ENCODE data around the gene TMEM79. TPM values are rescaled to one million over a fixed set of nuclear protein-coding genes. Genes with fewer than 3 reads are reported as not detected.

The TMEM79 gene
- total and polyA plus RNA-seq, 10 donors: 2.6 to 6.8 (median 4.5) TPM

DNA sequence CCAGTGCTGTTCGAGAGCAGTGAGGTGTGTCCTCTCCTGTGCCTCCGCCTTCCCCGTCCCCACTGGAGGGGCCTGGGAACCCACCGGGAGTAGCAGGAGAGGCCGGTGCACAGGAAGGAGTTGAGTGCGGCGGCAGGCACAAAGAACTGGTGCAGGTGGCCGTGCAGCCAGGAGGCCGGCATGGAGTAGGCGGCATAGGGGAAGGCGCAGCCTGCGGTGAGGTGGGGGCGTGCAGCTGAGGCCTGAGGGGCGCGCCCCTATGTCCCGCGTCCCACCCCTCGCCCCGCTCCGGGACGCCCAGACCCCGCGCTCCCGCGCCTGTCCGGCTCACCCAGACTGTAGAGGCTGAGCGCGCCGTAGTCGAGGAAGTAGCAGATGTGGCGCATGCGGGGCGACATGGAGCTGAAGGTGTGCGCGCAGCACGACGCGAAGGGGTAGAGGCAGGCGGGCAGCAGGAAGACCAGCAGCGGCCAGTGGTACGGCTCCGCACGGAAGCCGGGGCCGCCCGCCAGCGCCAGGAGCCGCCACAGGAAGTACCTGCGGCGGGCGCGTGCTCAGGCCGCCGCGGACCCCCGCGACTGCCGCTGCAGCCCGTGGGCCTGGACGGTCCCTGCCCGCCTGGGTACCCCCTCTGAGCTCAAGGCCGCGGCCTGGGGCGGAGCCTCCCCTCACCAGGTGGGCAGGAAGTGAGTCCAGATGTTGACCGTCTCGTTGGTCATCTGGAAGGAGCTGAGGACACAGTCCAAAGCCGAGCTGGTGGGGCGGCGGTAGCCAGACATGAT, 38.5 kb upstream of the TMEM79 start:
- intact Hi-C loops (cut with DNase I; ENCODE audit: low total_unique reads): no loop called here
- H3K27ac ChIP-seq: peak overlapping the region in 2 of 8 donors; percentile 19 to 50
- peaks cover 0 to 30% (median 12%) of the 10 kb centered on the region in 7 donors for H3K27me3 ChIP-seq (replicated peaks in 1 of 7)
- H3K4me3 ChIP-seq: peak overlapping the region; percentile 20 to 68 (median 36)
- peaks cover 11 to 32% (median 17%) of the 10 kb centered on the region in 6 donors for H3K4me1 ChIP-seq
- peak; percentile 84 for DNase-seq
- no peaks in the 10 kb centered on the region for H3K9me3 ChIP-seq
- H3K36me3 ChIP-seq: peaks cover 0 to 44% (median 25%) of the 10 kb centered on the region in 6 donors
- 4 to 9% (median 4%) methylated on average over 37 to 69 of the region's 69 CpGs for WGBS, 5 donors
- no peak for TF ChIP-seq CTCF (IDR thresholded peaks at IDR 0.05 in 8 of 11, conservative IDR thresholded peaks at IDR 0.05 in 3 of 11)
- peak; percentile 42 to 80 (median 56) for TF ChIP-seq POLR2AphosphoS5 (IDR thresholded peaks at IDR 0.05)
- TF ChIP-seq POLR2A (IDR thresholded peaks at IDR 0.05): no peak

DNA sequence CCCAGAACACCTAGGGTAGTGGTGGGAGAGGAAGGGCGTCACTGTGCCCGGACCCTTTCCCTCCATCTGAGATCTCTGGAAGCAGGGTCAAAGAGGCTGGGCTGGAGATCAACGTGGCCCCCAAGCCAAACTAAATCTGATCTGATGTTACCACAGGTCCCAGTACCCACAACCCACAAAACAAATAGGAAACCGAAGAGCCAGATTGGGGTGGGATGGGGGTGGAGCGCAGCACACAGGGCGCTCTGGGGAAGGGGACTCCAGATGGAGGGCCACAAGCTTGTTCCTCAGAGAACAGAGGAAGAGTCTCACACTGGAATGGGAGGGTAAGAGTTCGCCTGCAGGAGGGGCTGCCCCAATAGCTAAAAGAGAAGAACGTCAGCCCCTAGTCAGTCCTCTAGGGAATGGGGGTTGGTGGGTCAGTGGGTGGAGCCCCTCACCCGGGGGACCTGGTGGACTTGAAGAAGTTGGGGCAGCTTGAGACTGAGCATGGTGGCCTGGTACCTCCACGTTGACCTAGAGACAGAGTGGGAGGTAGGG, 37.8 kb upstream of the TMEM79 start:
- Histone ChIP-seq H3K9me3 (no peaks in the 10 kb centered on the region), H3K27me3 (replicated peaks in 1 of 7) (peaks cover 0 to 30% (median 12%) of the 10 kb centered on the region in 7 donors), H3K36me3 (peaks cover 0 to 44% (median 29%) of the 10 kb centered on the region in 6 donors), H3K4me3 (peak overlapping the region in 4 of 8 donors; percentile 36 to 68 (median 42)), H3K27ac (peak overlapping the region in 1 of 8 donors; percentile 50), H3K4me1 (peaks cover 11 to 37% (median 17%) of the 10 kb centered on the region in 6 donors)
- no peak for DNase-seq
- WGBS, 5 donors: 41 to 49% (median 44%) methylated on average over 10 of the region's 10 CpGs
- intact Hi-C loops (cut with DNase I; ENCODE audit: low total_unique reads): no loop called here
- TF ChIP-seq CTCF (IDR thresholded peaks at IDR 0.05 in 8 of 11, conservative IDR thresholded peaks at IDR 0.05 in 3 of 11): no peak

DNA sequence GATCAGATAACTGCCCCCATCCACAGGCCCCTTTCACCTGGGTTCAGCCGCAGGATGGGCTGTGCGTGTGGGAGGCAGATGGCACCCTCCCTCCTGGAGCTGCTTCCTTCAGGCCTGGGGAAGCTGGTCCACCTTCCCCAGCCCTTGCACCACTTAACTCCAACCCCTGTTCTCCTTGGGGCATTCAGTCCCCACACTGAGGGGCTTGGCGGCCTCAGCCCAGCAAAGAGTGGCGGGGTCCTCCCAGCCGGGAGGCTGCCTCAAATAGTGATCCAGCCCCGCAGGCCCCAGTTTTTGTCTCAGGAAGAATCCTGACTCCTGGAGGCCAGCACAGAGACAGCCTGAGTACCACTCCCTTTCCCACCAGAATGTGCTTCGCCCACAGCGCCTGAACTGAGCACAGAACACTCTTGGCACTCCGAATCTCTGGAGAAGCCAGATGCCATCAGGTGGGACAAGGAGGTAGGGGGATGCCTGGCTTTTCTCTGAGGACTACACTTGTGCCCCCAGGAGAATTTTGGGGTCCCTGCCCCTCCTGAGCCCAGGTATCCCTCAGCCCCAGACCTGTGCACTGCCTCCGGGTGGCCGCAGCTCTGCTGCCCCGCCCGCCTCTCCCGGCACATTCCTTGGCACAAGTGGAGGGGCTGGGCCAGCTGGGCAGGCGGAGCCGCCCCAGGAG, 37.2 kb upstream of the TMEM79 start:
- H3K36me3 ChIP-seq: peaks cover 0 to 44% (median 34%) of the 10 kb centered on the region in 6 donors
- peaks cover 0 to 30% (median 12%) of the 10 kb centered on the region in 7 donors for H3K27me3 ChIP-seq (replicated peaks in 1 of 7)
- no peak overlapping the region for H3K4me3 ChIP-seq
- peaks cover 11 to 43% (median 20%) of the 10 kb centered on the region in 6 donors for H3K4me1 ChIP-seq
- intact Hi-C loops (cut with DNase I; ENCODE audit: low total_unique reads): no loop called here
- TF ChIP-seq POLR2A (IDR thresholded peaks at IDR 0.05) (no peak), POLR2AphosphoS5 (IDR thresholded peaks at IDR 0.05) (peak in 2 of 3 donors; percentile 10 to 60)
- H3K27ac ChIP-seq: no peak overlapping the region
- DNase-seq: peak; percentile 68
- no peaks in the 10 kb centered on the region for H3K9me3 ChIP-seq
- WGBS, 5 donors: 68 to 84% (median 74%) methylated on average over 14 to 16 of the region's 16 CpGs

DNA sequence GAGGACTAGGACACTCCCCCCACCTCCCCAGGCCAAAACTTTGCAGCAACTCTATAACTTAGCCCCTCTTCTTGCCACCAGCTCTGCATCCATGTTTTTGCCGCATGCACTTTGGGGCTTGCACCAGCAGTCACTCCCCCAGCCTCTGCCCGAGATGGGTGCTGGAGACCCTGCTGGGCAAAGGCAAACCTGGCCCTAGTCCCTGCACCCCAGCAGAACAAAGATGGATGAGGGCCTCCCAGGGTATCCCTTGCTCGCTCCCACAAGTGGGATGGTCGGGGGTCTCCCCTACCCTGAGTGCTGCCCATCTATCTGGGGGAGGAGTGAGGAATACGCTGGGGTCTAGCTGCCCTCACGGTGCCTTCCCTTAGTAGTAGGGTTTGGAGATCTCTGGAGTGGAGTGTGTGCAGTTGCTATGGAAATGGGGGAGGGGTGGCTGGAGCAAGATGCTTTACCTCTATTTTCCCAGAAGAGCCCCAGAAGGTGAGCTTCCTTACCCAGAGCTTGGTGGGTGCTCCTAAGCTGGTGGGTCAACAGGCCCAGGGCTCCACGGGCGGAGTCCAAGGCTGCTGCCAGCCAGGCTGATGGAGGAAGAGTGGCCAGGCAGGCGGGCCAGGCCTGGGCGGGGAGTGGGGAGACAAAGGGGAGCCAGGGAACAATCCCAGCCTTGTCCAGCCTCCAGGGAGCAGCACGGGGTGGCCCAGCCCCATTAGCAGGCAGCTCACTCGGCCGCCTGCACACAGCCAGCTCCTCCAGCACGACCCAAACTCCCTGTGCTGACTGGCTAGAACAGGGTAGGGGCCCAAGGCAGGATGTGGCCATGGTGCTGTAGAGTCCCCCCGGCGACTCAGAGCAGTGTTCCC, 36.4 kb upstream of the TMEM79 start, which contains the start of gene PAQR6:
TSS of gene PAQR6 (minus strand) at position 597 of the 863 bp plus-strand sequence. CDS start 1,325 bp downstream, outside the sequence.
- Histone ChIP-seq H3K4me1 (peaks cover 11 to 51% (median 21%) of the 10 kb centered on the region in 6 donors), H3K4me3 (no peak within 1 kb of the TSS), H3K27me3 (replicated peaks in 1 of 7) (peaks cover 0 to 30% (median 12%) of the 10 kb centered on the region in 7 donors), H3K36me3 (peaks cover 0 to 44% (median 38%) of the 10 kb centered on the region in 6 donors), H3K9me3 (no peaks in the 10 kb centered on the region), H3K27ac (no peak within 1 kb of the TSS)
- intact Hi-C loops (cut with DNase I; ENCODE audit: low total_unique reads): no loop called here
- WGBS, 5 donors: 77 to 85% (median 83%) methylated on average over 7 to 16 of the region's 16 CpGs
- no peak for DNase-seq
- TF ChIP-seq POLR2AphosphoS5 (IDR thresholded peaks at IDR 0.05) (peak in 2 of 3 donors; percentile 28 to 68), CTCF (IDR thresholded peaks at IDR 0.05 in 8 of 11, conservative IDR thresholded peaks at IDR 0.05 in 3 of 11) (no peak)
